Measurements from ENCODE around the gene CHKB.

Gene CHKB

GRCh38 chr22:50571264-50572175, 11.1 kb downstream of the CHKB start:
- DNase-seq = no peak

GRCh38 chr22:50570861-50571260, 11.8 kb downstream of the CHKB start:
- no peak for DNase-seq

GRCh38 chr22:50569896-50570535, 12.6 kb downstream of the CHKB start:
- no peak for DNase-seq

- no peak for DNase-seq
These were observed 13.6 kb downstream of the CHKB start for GRCh38 chr22:50569041-50569459.

DNA sequence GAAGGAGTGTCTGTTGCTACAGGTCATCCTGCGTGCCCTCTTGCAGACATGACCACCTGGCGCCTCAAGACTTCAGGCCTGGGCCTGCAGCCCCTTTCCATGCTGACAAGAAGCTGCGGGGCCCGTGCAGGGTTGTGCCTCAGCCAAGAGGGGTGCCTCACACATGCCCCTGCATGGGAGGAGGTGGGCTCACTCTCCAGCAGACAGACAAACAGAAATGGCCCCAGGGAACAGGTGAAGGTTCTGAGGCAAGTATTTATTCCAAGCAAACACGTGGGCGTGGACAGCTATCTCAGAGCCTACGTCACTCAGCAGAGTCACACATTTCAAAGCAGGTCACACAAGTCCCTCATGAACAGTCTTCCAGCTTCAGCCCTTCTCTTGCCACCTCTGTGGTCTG, 14.0 kb downstream of the CHKB start:
- DNase-seq = no peak

DNA sequence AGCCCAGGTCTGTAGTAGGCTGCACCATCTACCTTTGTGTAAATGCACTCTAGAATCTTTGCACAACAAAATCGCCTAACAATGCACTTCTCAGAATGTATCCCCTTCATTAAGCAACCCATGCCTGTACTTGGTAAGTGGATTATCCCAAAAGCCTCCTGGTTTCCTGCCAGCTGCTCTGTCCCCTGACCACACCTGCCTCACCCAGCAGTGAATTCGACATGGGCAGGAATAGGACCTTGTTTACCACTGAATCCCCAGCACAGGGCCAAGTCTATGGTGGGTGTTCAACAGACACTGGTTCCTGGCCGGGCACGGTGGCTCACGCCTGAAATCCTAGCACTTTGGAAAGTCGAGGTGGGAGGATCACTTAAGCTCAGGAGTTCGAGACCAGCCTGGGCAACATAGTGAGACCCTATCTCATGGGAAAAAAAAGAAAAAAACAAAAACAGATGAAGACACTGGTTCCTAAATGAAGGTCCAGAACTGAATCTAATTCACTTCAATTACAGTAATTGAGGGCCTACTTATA, 14.9 kb downstream of the CHKB start:
- DNase-seq = no peak

GRCh38 chr22:50564289-50564688, 18.4 kb downstream of the CHKB start:
- no peak for DNase-seq

DNA sequence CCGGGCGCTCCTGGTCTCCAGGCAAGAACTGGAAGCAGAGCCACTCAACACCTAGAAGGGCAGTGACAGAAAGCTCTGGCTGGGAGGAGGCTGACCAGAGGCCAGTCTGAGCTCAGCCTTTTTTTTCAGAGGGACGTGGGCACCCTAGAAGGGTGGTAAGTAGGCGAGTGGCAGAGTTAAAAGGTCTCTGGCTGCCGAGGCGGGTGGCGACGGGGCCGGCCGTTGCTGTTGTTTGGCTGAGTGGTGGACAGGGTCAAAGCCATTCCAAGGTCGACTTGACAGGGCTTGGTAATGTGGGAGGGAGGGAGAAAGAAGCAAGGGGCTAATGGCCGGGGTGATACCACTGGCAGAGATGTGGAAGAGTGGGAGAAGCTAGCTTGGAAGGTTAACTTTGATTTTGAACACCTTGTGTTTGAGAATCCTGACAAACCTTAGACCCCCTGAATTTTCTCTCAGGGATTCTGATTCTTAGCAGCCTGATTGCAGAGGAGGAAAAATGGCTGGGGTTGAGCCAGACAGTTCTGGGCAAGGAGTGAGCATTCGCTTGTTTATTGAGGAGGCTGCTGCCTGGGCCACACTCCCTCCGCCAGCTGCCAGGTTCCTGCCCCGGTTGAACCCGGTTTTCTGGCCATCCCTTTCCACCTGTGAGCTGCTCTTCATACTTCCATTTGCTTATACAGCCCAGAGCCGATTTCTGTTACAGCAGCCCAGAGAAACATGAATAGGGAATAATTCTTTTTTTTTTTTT, 19.1 kb downstream of the CHKB start:
- DNase-seq = no peak

DNA sequence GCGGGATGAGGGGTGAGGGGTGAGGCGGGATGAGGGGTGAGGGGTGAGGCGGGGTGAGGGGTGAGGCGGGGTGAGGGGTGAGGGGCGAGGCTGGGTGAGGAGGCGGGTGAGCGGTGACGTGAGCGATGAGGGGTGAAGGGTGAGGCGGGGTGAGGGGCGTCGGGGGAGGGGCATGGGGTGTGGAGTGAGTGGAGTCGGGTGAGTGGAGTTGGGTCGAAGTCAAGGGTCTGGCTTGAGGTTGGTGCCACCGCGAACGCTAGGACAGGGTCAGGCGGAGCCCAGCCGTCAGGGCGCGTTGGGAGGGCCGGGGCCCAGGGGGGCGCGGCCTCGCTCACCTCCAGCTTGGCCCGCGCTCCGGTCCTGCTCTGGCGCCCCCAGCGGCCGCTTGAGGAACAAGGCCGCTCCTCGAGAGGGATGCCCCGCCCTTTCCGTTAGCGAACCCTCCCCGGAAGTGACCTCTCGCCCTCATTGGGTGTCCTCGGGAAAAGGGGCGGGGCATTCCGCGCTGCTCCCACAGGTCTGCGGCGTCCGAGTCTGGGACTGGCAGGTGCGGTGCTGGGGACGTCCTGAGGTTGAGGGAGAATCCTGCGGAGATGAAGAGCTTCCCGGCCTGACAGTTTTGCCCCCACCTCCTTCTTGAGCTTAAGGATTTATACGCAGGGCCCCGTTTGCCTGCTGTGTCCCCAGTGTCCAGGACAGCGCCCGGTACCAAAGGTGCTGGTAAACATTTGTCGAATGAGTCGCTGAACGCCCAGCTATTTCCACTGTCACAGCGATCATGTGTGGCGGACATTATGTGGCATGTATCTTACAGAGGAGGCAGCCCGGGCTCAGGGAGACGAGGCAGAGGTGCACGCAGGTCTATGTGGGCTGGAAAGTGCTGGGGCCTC, 19.9 kb downstream of the CHKB start, which contains the start of gene SYCE3:
SYCE3 (minus strand) TSS at position 397 of the 890 bp plus-strand sequence. CDS start 6,514 bp downstream, outside the sequence.
- peak; percentile 90 for DNase-seq

GRCh38 chr22:50561401-50562358, 21.0 kb downstream of the CHKB start:
- DNase-seq = peak; percentile 38

GRCh38 chr22:50560034-50560433, 22.6 kb downstream of the CHKB start:
- DNase-seq = no peak

- DNase-seq = no peak
These were observed 25.9 kb downstream of the CHKB start for GRCh38 chr22:50556703-50557102.

DNA sequence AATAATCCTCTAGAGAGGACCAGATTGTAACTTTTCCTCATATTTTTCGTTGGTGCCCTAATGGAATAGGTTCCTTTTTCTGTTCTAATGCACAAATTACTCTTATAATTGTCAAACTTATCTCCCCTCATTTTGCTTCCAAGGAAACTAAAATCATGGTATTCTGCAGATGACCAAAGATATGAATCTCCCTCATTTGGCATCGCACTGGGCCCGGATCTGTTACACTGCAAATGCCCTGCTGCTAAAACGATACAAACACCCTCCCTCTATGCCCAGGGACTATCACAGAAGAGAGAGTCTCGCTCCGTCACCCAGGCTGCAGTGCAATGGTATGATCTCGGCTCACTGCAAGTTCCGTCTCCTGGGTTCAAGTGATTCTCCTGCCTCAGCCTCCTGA, 29.3 kb downstream of the CHKB start:
- DNase-seq = no peak

GRCh38 chr22:50551160-50551752, 31.4 kb downstream of the CHKB start:
- no peak for DNase-seq

DNA sequence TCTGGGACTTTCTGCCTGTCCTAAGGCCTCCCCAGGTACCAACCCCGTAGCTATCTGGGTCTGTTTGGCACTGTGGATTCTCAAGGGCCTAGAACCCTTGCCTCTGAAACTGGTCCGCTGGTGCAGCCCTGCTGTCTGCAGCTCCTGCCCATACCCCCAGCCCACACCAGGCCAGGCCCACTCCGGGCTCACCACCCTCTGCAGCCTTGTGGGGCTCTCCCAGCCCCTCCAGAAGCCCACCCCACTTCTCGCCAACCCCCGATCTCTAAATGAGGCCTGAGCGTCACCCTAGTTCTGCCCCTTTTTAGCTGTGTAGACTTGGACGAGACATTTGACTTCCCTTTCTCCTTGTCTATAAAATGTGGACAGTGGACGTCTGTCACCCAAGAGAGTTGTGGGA, 32.3 kb downstream of the CHKB start:
- no peak for DNase-seq

- no peak for DNase-seq
These were observed 33.5 kb downstream of the CHKB start for GRCh38 chr22:50548921-50549790.

DNA sequence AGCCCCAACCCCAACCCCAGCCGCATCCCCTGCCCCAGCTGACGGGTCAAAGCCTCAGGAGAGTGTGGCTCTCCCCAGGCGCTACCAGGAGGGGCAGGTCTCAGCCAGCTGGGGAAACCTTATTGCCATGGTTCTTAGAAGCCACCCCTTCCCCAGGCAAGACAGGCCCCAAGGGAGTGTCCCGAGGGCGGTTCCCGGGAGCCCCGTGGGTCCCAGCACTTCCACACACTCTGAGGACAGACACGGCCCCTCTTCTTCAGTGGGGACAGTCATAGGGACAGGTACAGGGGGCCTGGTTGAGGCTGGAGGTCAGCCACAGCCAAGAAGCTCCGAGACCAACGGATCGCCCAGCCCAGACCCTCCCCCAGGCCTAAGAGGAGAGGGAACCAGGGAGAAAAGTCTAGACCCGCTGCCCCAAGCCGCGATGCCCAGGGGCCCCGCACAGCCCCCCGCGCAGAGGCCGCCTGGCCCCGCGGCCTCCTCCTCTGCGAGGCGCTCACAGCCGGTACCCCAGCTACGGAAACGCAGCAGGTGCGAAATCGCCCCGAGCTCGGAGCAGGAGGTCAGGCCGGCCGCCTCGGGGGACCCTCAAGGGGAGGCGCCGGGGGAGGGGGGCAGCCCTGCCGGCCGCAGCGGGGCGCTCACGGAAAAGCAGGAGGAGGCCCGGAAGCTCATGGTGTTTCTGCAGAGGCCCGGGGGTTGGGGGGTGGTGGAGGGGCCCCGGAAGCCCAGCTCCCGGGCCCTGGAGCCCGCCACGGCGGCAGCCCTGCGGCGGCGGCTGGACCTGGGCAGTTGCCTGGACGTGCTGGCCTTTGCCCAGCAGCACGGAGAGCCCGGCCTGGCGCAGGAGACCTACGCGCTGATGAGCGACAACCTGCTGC, 34.4 kb downstream of the CHKB start:
- DNase-seq = no peak

DNA sequence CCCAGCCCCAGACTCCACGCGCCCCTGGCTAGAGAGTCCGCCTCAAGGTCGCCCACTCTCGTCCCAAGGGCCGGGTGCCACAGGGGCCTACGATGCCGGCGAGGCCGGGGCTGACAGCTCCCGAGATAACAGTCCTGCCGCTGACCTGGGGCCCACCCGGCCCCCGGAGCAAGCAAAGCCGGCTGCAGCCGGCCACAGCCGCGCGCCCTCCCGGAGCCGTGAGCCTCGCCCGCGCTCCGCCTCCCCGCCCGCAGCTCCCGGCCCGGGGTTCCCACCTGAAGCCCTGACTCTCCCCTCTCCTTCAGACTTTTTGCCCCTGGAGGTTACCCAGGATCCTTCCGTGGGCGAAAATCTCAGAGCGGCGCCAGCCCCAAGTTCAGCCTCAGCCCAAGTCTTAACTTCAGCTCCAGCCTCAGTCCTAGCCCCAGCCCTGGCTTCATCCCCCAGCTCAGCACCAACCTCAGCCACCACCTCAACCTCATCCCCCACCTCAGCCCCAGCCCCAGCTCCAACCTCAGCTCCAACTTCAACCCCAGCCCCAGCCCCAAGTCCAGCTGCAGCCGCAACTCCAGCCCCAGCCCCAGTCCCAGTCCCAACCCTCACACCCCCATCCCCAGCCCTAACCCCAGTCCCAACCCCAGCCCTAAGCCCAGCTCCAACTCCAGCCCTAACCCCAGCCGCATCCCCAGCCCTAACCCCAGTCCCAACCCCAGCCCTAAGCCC, 35.2 kb downstream of the CHKB start:
- no peak for DNase-seq

Measured in activated gamma-delta T cell (primary cell).